Endodermal cell (in vitro differentiated cells): ENCODE results near the gene KRTAP12-4. TPM values are rescaled to one million over a fixed set of nuclear protein-coding genes. Genes with fewer than 3 reads are reported as not detected.

Source experiments
- DNase-seq: peaks from one replicate; pipeline ENCODE4 v3.0.0-alpha.2; 2017
- H3K27ac ChIP-seq: 2 replicates; pipeline ENCODE4 v1.5.1; 2013; ENCODE audit warnings: mild to moderate bottlenecking, low read depth, low read length, moderate library complexity
- H3K27me3 ChIP-seq: 2 replicates; pipeline ENCODE4 v1.6.1; 2013; ENCODE audit warnings: mild to moderate bottlenecking, low read length, moderate library complexity; ENCODE audit not compliant: insufficient read depth, control insufficient read depth, poor library complexity, severe bottlenecking
- H3K36me3 ChIP-seq: 2 replicates; pipeline ENCODE4 v1.7.0; 2013; ENCODE audit warnings: mild to moderate bottlenecking, low read length, moderate library complexity; ENCODE audit not compliant: control insufficient read depth, insufficient read depth
- H3K4me1 ChIP-seq: one replicate; pipeline ENCODE4 v1.7.0; 2013; ENCODE audit warnings: low read length; ENCODE audit not compliant: control insufficient read depth, insufficient read depth
- H3K4me3 ChIP-seq: 2 replicates; pipeline ENCODE4 v1.5.1; 2013; ENCODE audit warnings: mild to moderate bottlenecking, low read length, moderate library complexity
- H3K9ac ChIP-seq: 2 replicates; pipeline ENCODE4 v1.6.1; 2013; ENCODE audit warnings: mild to moderate bottlenecking, low read length, moderate library complexity; ENCODE audit not compliant: poor library complexity, severe bottlenecking; ENCODE audit errors: extremely low read depth
- H3K9me3 ChIP-seq: 2 replicates; pipeline ENCODE4 v1.6.1; 2013; ENCODE audit warnings: mild to moderate bottlenecking, low read length, moderate library complexity; ENCODE audit not compliant: control insufficient read depth
- H3K27ac Mint-ChIP-seq: 2 replicates; pipeline ENCODE4 v1.8.0; 2020; ENCODE audit warnings: mixed read lengths
- H3K27me3 Mint-ChIP-seq: 2 replicates; pipeline ENCODE4 v1.8.0; 2021; ENCODE audit warnings: mild to moderate bottlenecking, mixed read lengths; ENCODE audit not compliant: insufficient read depth
- H3K36me3 Mint-ChIP-seq: 2 replicates; pipeline ENCODE4 v1.8.0; 2020; ENCODE audit warnings: low read depth, mixed read lengths
- H3K4me1 Mint-ChIP-seq: 2 replicates; pipeline ENCODE4 v1.8.0; 2020; ENCODE audit warnings: mixed read lengths
- H3K4me3 Mint-ChIP-seq: 2 replicates; pipeline ENCODE4 v1.8.0; 2020; ENCODE audit warnings: mild to moderate bottlenecking, moderate library complexity, mixed read lengths
- H3K9me3 Mint-ChIP-seq: 2 replicates; pipeline ENCODE4 v1.8.0; 2020; ENCODE audit warnings: mild to moderate bottlenecking, mixed read lengths
- CTCF ChIP-seq: fragments of 200-600 bp; sonication (generic); conservative IDR thresholded peaks from 2 replicates; pipeline ENCODE4 v1.5.0; 2021; ENCODE audit warnings: antibody characterized with exemption, mild to moderate bottlenecking
- WGBS, 2 experiments: methylation state at CpG; one replicate each; pipeline versions ENCODE4 v1.1.5 to v1.1.7; 2013; ENCODE audit warnings: missing lambda C conversion rate in 2 of 2, mixed read lengths in 1 of 2; ENCODE audit not compliant: insufficient coverage in 1 of 2, insufficient read length in 1 of 2; 5-methylcytosine and 5-hydroxymethylcytosine counted together
- total RNA-seq, 2 donors: library from RNA; stranded (reverse); fragmentation: NEBNext Ultra II Directional in 1 of 2; extraction: Animal tissue kit (Norgen Biotek cat#: 25700) in 1 of 2; gene quantifications; 2 replicates in 1 of 2; 3 replicates in 1 of 2; pipeline ENCODE4 v1.2.1, GENCODE V29; 2021

KRTAP12-4 gene
- total RNA-seq, 2 donors from 2014 or later: not detected

- Histone ChIP-seq H3K27ac (no peak overlapping the region), H3K9ac (no peak overlapping the region), H3K4me1 (no peaks in the 10 kb centered on the region), H3K27me3 (no peaks in the 10 kb centered on the region), H3K9me3 (peaks cover 50% of the 10 kb centered on the region), H3K36me3 (no peaks in the 10 kb centered on the region), H3K4me3 (no peak overlapping the region)
- no peak overlapping the region for H3K27ac Mint-ChIP-seq
- H3K27me3 Mint-ChIP-seq: peaks cover 11% of the 10 kb centered on the region
- no peak overlapping the region for H3K4me3 Mint-ChIP-seq
- peaks cover 3% of the 10 kb centered on the region for H3K36me3 Mint-ChIP-seq
- no peak for TF ChIP-seq CTCF
- H3K9me3 Mint-ChIP-seq: peaks cover 59% of the 10 kb centered on the region
- 91% methylated on average over 1 of the region's 1 CpG; no CpG with 5 or more reads in 1 of the 2 experiments for WGBS, 2 experiments
- H3K4me1 Mint-ChIP-seq: no peaks in the 10 kb centered on the region
- no peak for DNase-seq
Observed at GRCh38 chr21:44671911-44672310, 17.5 kb upstream of the KRTAP12-4 start.

DNA sequence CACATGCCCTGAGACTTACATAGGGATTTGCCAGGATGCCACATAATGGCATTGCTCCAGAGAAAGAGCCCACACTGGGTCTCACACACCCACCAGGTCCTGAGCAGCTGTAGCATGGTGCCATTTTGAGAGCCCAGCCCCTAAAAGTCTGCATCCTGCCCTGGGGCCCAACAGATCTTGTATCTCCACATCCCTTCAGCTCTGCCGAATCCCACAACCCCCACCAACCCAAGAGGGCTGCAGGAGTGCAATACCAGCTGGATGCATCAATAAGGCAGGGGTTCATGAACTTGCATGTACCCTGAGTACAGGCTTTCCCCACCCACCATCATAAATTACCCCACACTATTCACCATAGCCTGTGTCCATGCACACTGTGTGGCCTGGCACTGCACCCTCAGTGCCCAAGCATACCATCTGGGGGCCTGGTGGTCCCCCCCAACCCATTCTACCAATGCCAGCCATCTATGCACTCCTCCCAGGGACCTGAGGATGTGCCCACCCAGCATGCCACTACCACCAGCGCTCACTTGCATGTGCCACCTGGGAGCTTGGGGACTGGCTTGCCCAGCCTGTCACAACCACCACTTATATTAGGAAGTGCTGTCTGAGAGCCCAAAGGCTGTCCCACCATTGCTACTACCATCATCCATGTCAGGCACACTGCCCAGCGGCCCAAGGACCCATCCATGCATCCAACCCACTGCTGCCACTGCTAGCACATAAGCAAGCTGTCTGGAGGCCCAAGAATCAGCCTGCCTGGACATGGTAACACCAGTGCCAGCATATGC lies 16.4 kb upstream of the KRTAP12-4 start:
- Mint-ChIP-seq H3K36me3 (peaks cover 3% of the 10 kb centered on the region), H3K27me3 (peaks cover 8% of the 10 kb centered on the region), H3K9me3 (peaks cover 59% of the 10 kb centered on the region), H3K4me3 (no peak overlapping the region), H3K27ac (no peak overlapping the region), H3K4me1 (no peaks in the 10 kb centered on the region)
- no peaks in the 10 kb centered on the region for H3K4me1 ChIP-seq
- H3K9me3 ChIP-seq: peaks cover 50% of the 10 kb centered on the region
- H3K4me3 ChIP-seq: no peak overlapping the region
- TF ChIP-seq CTCF: no peak
- H3K36me3 ChIP-seq: no peaks in the 10 kb centered on the region
- H3K27ac ChIP-seq: no peak overlapping the region
- no peaks in the 10 kb centered on the region for H3K27me3 ChIP-seq
- no peak for DNase-seq
- H3K9ac ChIP-seq: no peak overlapping the region
- WGBS, 2 experiments: 93% methylated on average over 3 of the region's 3 CpGs

GRCh38 chr21:44667612-44668011 lies 13.2 kb upstream of the KRTAP12-4 start:
- 60 to 84% methylated on average over 1 of the region's 1 CpG for WGBS, 2 experiments
- Histone ChIP-seq H3K27ac (no peak overlapping the region), H3K9me3 (peaks cover 38% of the 10 kb centered on the region), H3K36me3 (no peaks in the 10 kb centered on the region), H3K4me3 (no peak overlapping the region), H3K4me1 (no peaks in the 10 kb centered on the region), H3K27me3 (no peaks in the 10 kb centered on the region), H3K9ac (no peak overlapping the region)
- no peak for TF ChIP-seq CTCF
- Mint-ChIP-seq H3K9me3 (peaks cover 47% of the 10 kb centered on the region), H3K27me3 (peaks cover 8% of the 10 kb centered on the region), H3K4me3 (no peak overlapping the region), H3K27ac (no peak overlapping the region), H3K4me1 (no peaks in the 10 kb centered on the region), H3K36me3 (no peaks in the 10 kb centered on the region)
- DNase-seq: no peak
